Lower leg skin (tissue), 3 donors: ENCODE measurements around the gene PACS1.

Experiments
- CTCF ChIP-seq, 3 donors: fragments of 450-650 bp; IDR thresholded peaks; one replicate each; pipeline ENCODE4 v1.5.1; 2016; ENCODE audit warnings: antibody characterized with exemption in 3 of 3, mild to moderate bottlenecking in 3 of 3, moderate library complexity in 2 of 3
- POLR2A ChIP-seq, 2 donors: fragments of 450-650 bp; IDR thresholded peaks; one replicate each; pipeline ENCODE4 v1.6.1; 2016 to 2017; ENCODE audit warnings: antibody characterized with exemption in 2 of 2, mild to moderate bottlenecking in 1 of 2, moderate library complexity in 1 of 2

GRCh38 chr11:66072518-66072917, 2.4 kb downstream of the PACS1 start:
- TF ChIP-seq CTCF (IDR thresholded peaks at IDR 0.05) (no peak), POLR2A (IDR thresholded peaks at IDR 0.05) (no peak)
